8988T (cell line): Measurements from ENCODE around the gene CDC42EP4.
"Not testable (repeated sequence)": the region's sequence is repeated elsewhere in the genome, so short reads cannot be mapped to it uniquely, and the experiment has no call there.

Experiments
- DNase-seq: peaks from one replicate; pipeline ENCODE4 v3.0.0; 2011

CDC42EP4 gene

GRCh38 chr17:73318836-73319235 is 7.0 kb upstream of the CDC42EP4 start:
- DNase-seq = no peak

GRCh38 chr17:73318427-73318813 is 6.6 kb upstream of the CDC42EP4 start:
- no peak for DNase-seq

- DNase-seq = no peak
Measured at GRCh38 chr17:73317513-73318426, 6.0 kb upstream of the CDC42EP4 start.

GRCh38 chr17:73316919-73317505 is 5.2 kb upstream of the CDC42EP4 start:
- no peak for DNase-seq

GRCh38 chr17:73315471-73315870 is 3.7 kb upstream of the CDC42EP4 start:
- no peak for DNase-seq

GRCh38 chr17:73313526-73314127 is 1.8 kb upstream of the CDC42EP4 start:
- DNase-seq = no peak

- DNase-seq = not testable (repeated sequence)
Measured at GRCh38 chr17:73312887-73313286, 1.1 kb upstream of the CDC42EP4 start.

- no peak for DNase-seq
Measured at GRCh38 chr17:73311428-73311780, 397 bp downstream of the CDC42EP4 start.

GRCh38 chr17:73309727-73310596 is 1.8 kb downstream of the CDC42EP4 start:
- no peak for DNase-seq

GRCh38 chr17:73308959-73309358 is 2.8 kb downstream of the CDC42EP4 start:
- DNase-seq = not testable (repeated sequence)

GRCh38 chr17:73308017-73308823 is 3.6 kb downstream of the CDC42EP4 start:
- no peak for DNase-seq

- DNase-seq = no peak
Measured at GRCh38 chr17:73307130-73307529, 4.7 kb downstream of the CDC42EP4 start.

- DNase-seq = no peak
Measured at GRCh38 chr17:73305845-73306836, 5.7 kb downstream of the CDC42EP4 start.

- peak; percentile 49 for DNase-seq
Measured at GRCh38 chr17:73304971-73305812, 6.6 kb downstream of the CDC42EP4 start.

- DNase-seq = no peak
Measured at GRCh38 chr17:73304438-73304837, 7.4 kb downstream of the CDC42EP4 start.

GRCh38 chr17:73302189-73302588 is 9.6 kb downstream of the CDC42EP4 start:
- no peak for DNase-seq

- DNase-seq = no peak
Measured at GRCh38 chr17:73301369-73301768, 10.4 kb downstream of the CDC42EP4 start.

- DNase-seq = no peak
Measured at GRCh38 chr17:73300392-73300791, 11.4 kb downstream of the CDC42EP4 start.

- no peak for DNase-seq
Measured at GRCh38 chr17:73297934-73298861, 13.6 kb downstream of the CDC42EP4 start.
